K562 (cell line): ENCODE measurements around the gene SCN4A. TPM values are rescaled to one million over a fixed set of nuclear protein-coding genes. Genes with fewer than 3 reads are reported as not detected.

ENCODE experiments used
- ATAC-seq: fragments of 200-7000 bp; cut with Tn5 transposase; 3 replicates; pipeline ENCODE4 v1.9.1; 2020; ENCODE audit warnings: moderate library complexity
- BruUV-seq: library from RNA; stranded (reverse); fragments of 400-500 nt; replicated peaks from 2 replicates; lab custom pipeline; 2021; lab: Mats Ljungman, UMichigan
- CTCF ChIA-PET: fragments of 300-600 bp; formaldehyde crosslinking; extraction: SDS; loops from one replicate; lab custom pipeline; 2021; ENCODE audit warnings: low intra/inter-chr PET ratio; lab: Yijun Ruan, JAX
- POLR2A ChIA-PET: fragments of 300-600, 350-650 bp; sonication (Branson Sonifier 250); formaldehyde crosslinking; extraction: SDS; loops from one replicate; lab custom pipeline; 2021; ENCODE audit warnings: antibody characterized with exemption, inconsistent platforms; lab: Yijun Ruan, JAX
- DNase-seq, 4 experiments: peaks; one replicate each; pipeline versions ENCODE4 v3.0.0 to v3.0.0-alpha.2; 2011 to 2018; ENCODE audit warnings: low spot score in 3 of 4, mixed read lengths in 3 of 4; ENCODE audit errors: extremely low read depth in 1 of 4
- FAIRE-seq: peaks from 2 replicates; lab custom pipeline; 2011; peaks lifted over from hg19 to GRCh38; lab: Jason Lieb, UNC
- H2AFZ ChIP-seq: 2 replicates; pipeline ENCODE4 v1.6.0; 2011; ENCODE audit warnings: low read depth, low read length, control low read depth, inconsistent platforms
- H3K27ac ChIP-seq: fragments of 200-600 bp; 3 replicates; pipeline ENCODE4 v1.8.0; 2011; ENCODE audit warnings: low read depth, mild to moderate bottlenecking, control low read depth, inconsistent platforms, low read length, moderate library complexity, mixed read lengths; ENCODE audit errors: extremely low read depth
- H3K27me3 ChIP-seq, 2 experiments: fragments of 300-600 bp in 1 of 2; 2 replicates in 1 of 2; 3 replicates in 1 of 2; pipeline versions ENCODE4 v1.6.0 to v1.8.0; 2011; ENCODE audit warnings: inconsistent platforms in 2 of 2, low read length in 2 of 2, mild to moderate bottlenecking in 1 of 2, mixed read lengths in 1 of 2, moderate library complexity in 1 of 2; ENCODE audit not compliant: control insufficient read depth in 2 of 2, insufficient read depth in 2 of 2
- H3K36me3 ChIP-seq: fragments of 300-600 bp; 3 replicates; pipeline ENCODE4 v1.8.0; 2011; ENCODE audit warnings: mild to moderate bottlenecking, low read length, inconsistent platforms; ENCODE audit not compliant: control insufficient read depth, insufficient read depth
- H3K4me1 ChIP-seq, 2 experiments: fragments of 200-600 bp in 1 of 2; replicated peaks in 1 of 2; 2 replicates in 1 of 2; 3 replicates in 1 of 2; pipeline versions ENCODE4 v1.5.1 to v1.8.0; 2011; ENCODE audit warnings: inconsistent platforms in 2 of 2, low read length in 2 of 2, mild to moderate bottlenecking in 1 of 2, mixed read lengths in 1 of 2, moderate library complexity in 1 of 2; ENCODE audit not compliant: control insufficient read depth in 2 of 2, insufficient read depth in 2 of 2
- H3K4me2 ChIP-seq: 2 replicates; pipeline ENCODE4 v1.6.1; 2011; ENCODE audit warnings: low read length, control low read depth, inconsistent platforms, mixed read lengths; ENCODE audit not compliant: insufficient read depth
- H3K4me3 ChIP-seq: fragments of 200-600 bp; sonication (generic), shearing (Covaris generic); 2 replicates; pipeline ENCODE4 v1.5.1; 2016; ENCODE audit warnings: control low read depth, inconsistent platforms
- H3K79me2 ChIP-seq: fragments of 200-600 bp; 3 replicates; pipeline ENCODE4 v1.8.0; 2011; ENCODE audit warnings: low read length, inconsistent platforms; ENCODE audit not compliant: control insufficient read depth, insufficient read depth
- H3K9ac ChIP-seq, 2 experiments: 2 replicates each; pipeline versions ENCODE4 v1.6.0 to v1.6.1; 2011; ENCODE audit warnings: low read depth in 2 of 2, low read length in 2 of 2, control low read depth in 1 of 2, inconsistent platforms in 1 of 2, mild to moderate bottlenecking in 1 of 2, mixed read lengths in 1 of 2; ENCODE audit not compliant: insufficient read depth in 1 of 2
- H3K9me1 ChIP-seq: one replicate; pipeline ENCODE4 v1.6.0; 2011; ENCODE audit warnings: inconsistent platforms, mild to moderate bottlenecking, low read length, moderate library complexity; ENCODE audit not compliant: control insufficient read depth, insufficient read depth
- H3K9me3 ChIP-seq: replicated peaks from 2 replicates; pipeline ENCODE4 v1.5.1; 2011; ENCODE audit warnings: low read depth, low read length, inconsistent platforms; ENCODE audit not compliant: control insufficient read depth, insufficient read depth
- H4K20me1 ChIP-seq: replicated peaks from 2 replicates; pipeline ENCODE4 v1.6.1; 2011; ENCODE audit warnings: low read length, inconsistent platforms, mixed read lengths; ENCODE audit not compliant: control insufficient read depth, insufficient read depth
- ID3 ChIP-seq, 2 experiments: fragments of 250-450 bp in 1 of 2; fragments of 450-650 bp in 1 of 2; sonication (Bioruptor Pico) in 1 of 2; IDR thresholded peaks; 2 replicates each; pipeline versions ENCODE4 v1.6.1 to v1.8.0; 2016 to 2021; ENCODE audit warnings: mild to moderate bottlenecking in 2 of 2, moderate library complexity in 2 of 2, missing compliant biosample characterization in 1 of 2, missing genetic modification characterization in 1 of 2
- STAG1 ChIP-seq: sonication (generic); formaldehyde crosslinking; IDR thresholded peaks from 2 replicates; pipeline ENCODE4 v1.5.0; 2020; ENCODE audit warnings: missing genetic modification reagents, borderline replicate concordance
- TAF7 ChIP-seq: fragments of 450-650 bp; IDR thresholded peaks from 2 replicates; pipeline ENCODE4 v1.6.1; 2016; ENCODE audit warnings: missing genetic modification characterization, missing compliant biosample characterization
- USF1 ChIP-seq: sonication (generic); formaldehyde crosslinking; IDR thresholded peaks from 2 replicates; pipeline ENCODE4 v1.9.0; 2022; ENCODE audit warnings: mild to moderate bottlenecking, missing genetic modification reagents
- ZBTB2 ChIP-seq: fragments of 450-650 bp; IDR thresholded peaks from 2 replicates; pipeline ENCODE4 v1.6.1; 2016; ENCODE audit warnings: antibody characterized with exemption
- WGBS: fragments of 100-300 bp; shearing (Covaris generic); methylation state at CpG from one replicate; pipeline ENCODE4 v1.1.6; 2016; ENCODE audit warnings: low coverage, mixed read lengths; ENCODE audit not compliant: insufficient coverage; ENCODE audit errors: missing lambda C conversion rate; 5-methylcytosine and 5-hydroxymethylcytosine counted together
- in situ Hi-C: fragments of 300-500 bp; cut with MboI; formaldehyde crosslinking; loops from 4 replicates; pipeline ENCODE4 v1.15.0; 2018; ENCODE audit warnings: inconsistent platforms, mixed read lengths
- intact Hi-C: fragments of 100-400 bp; cut with micrococcal nuclease; formaldehyde crosslinking; loops from 2 replicates; pipeline ENCODE4 v1.14.2; 2022
- polyA plus RNA-seq, 8 experiments: library from polyadenylated mRNA; depleted of rRNA in 4 of 8; stranded (reverse) in 5 of 8; unstranded in 3 of 8; fragments of >200 nt; fragmentation: Nextera tagmentation in 2 of 8; fragmentation: Illumina TruSeq in 1 of 8; extraction: Ambion mirVana in 2 of 8; extraction: Trizol in 1 of 8; gene quantifications; 2 replicates each; pipeline versions ENCODE4 v1.2.1 to v1.2.3, GENCODE V29; 2011 to 2014; ENCODE audit warnings: inconsistent platforms in 1 of 8, missing spikeins in 1 of 8
- total RNA-seq, 7 experiments: library from RNA; depleted of rRNA in 6 of 7; stranded (reverse); fragments of >200 nt in 6 of 7; fragmentation: Illumina TruSeq in 2 of 7; extraction: Trizol in 2 of 7; gene quantifications; 2 replicates each; pipeline versions ENCODE4 v1.2.1 to v1.2.3, GENCODE V29; 2011 to 2021; ENCODE audit warnings: low replicate concordance in 1 of 7

The SCN4A gene
- total and polyA plus RNA-seq, 9 of the 15 experiments (the other 6 are each of a cell fraction or from before 2014, with no cell fraction given), result 0.29 to 2.6 (median 1.4) TPM

- no peak for TF ChIP-seq ID3 (CRISPR knock-in tag; IDR thresholded peaks at IDR 0.05)
- no peak for TF ChIP-seq ID3 (tag; IDR thresholded peaks at IDR 0.05)
Measured at GRCh38 chr17:64008346-64008745, 35.6 kb upstream of the SCN4A start (continued).

GRCh38 chr17:64007838-64008282 is 35.1 kb upstream of the SCN4A start:
- peaks cover 19 to 43% of the 10 kb centered on the region in 2 experiments for H3K4me1 ChIP-seq
- no peak overlapping the region for H3K4me3 ChIP-seq
- H3K79me2 ChIP-seq, result peaks cover 22% of the 10 kb centered on the region
- in situ Hi-C loops (no loop called here), intact Hi-C loops (no loop called here)
- H3K9ac ChIP-seq, result peak overlapping the region; percentile 21 to 70; a peak in 1 of 4 replicates
- 0 out of 3 replicates have a peak overlapping the region, but pooled peaks have one; percentile 58 for H3K27ac ChIP-seq
- peak overlapping the region; percentile 17; the same call in 1 of the 2 replicates for H3K4me2 ChIP-seq
- H4K20me1 ChIP-seq, result no peaks in the 10 kb centered on the region
- 100% methylated on average over 4 of the region's 5 CpGs for WGBS
- DNase-seq, result peak in 1 of 4 experiments; percentile 3
- H2AFZ ChIP-seq, result peak overlapping the region; percentile 91
- no peaks in the 10 kb centered on the region for H3K9me1 ChIP-seq
- ATAC-seq, result no peak
- no TSS peak for BruUV-seq
- no peaks in the 10 kb centered on the region for H3K9me3 ChIP-seq
- CTCF ChIA-PET, result no interaction called here
- no peak for TF ChIP-seq STAG1 (CRISPR knock-in tag)
- no peak for TF ChIP-seq TAF7 (tag)
- TF ChIP-seq ZBTB2, result no peak
- peak; percentile 3; the same call in 1 of the 2 replicates for TF ChIP-seq USF1
- TF ChIP-seq, all 486 proteins: peak for 1
- Histone ChIP-seq H3K27me3 (no peaks in the 10 kb centered on the region), H3K36me3 (peaks cover 26% of the 10 kb centered on the region)
- POLR2A ChIA-PET, result interaction anchor here (1.0 to 3.6 kb wide), 3 partner anchors 10 to 16 kb away, joined by 3 to 24 read pairs (median 3); no protein-coding TSS in a partner anchor
- no peak for FAIRE-seq
